HepG2 (cell line): ENCODE data around the gene EIF4H. TPM values are rescaled to one million over a fixed set of nuclear protein-coding genes. Genes with fewer than 3 reads are reported as not detected.

Experiments
- AHR ChIP-seq: IDR thresholded peaks from 2 replicates; pipeline ENCODE4 v1.6.1; 2018; ENCODE audit warnings: missing genetic modification reagents, missing compliant biosample characterization
- ARNT ChIP-seq: fragments of 450-650 bp; IDR thresholded peaks from 2 replicates; pipeline ENCODE4 v1.6.1; 2017
- CREBL2 ChIP-seq: sonication (generic); formaldehyde crosslinking; IDR thresholded peaks from 2 replicates; pipeline ENCODE4 v1.8.1; 2023; ENCODE audit warnings: missing genetic modification reagents, mild to moderate bottlenecking, borderline replicate concordance
- EP300 ChIP-seq, 3 experiments: sonication (generic) in 1 of 3; formaldehyde crosslinking in 1 of 3; IDR thresholded peaks; 2 replicates each; pipeline versions ENCODE4 v1.5.1 to v1.6.1; 2011 to 2020; ENCODE audit warnings: low read depth in 2 of 3, low read length in 2 of 3, borderline replicate concordance in 1 of 3, improper control_type of control experiment in 1 of 3, mild to moderate bottlenecking in 1 of 3, missing genetic modification reagents in 1 of 3, moderate library complexity in 1 of 3
- GLI4 ChIP-seq: sonication (generic); formaldehyde crosslinking; IDR thresholded peaks from 2 replicates; pipeline ENCODE4 v1.5.1; 2020; ENCODE audit warnings: missing genetic modification reagents, mild to moderate bottlenecking, moderate library complexity, borderline replicate concordance
- HNF4A ChIP-seq: sonication (generic); formaldehyde crosslinking; IDR thresholded peaks from 2 replicates; pipeline ENCODE4 v1.4.0; 2020; ENCODE audit warnings: missing genetic modification reagents
- JUND ChIP-seq: sonication (generic); formaldehyde crosslinking; IDR thresholded peaks from 2 replicates; pipeline ENCODE4 v1.8.0; 2022; ENCODE audit warnings: mild to moderate bottlenecking, missing genetic modification reagents
- MXD1 ChIP-seq: sonication (generic); formaldehyde crosslinking; IDR thresholded peaks from 2 replicates; pipeline ENCODE4 v1.4.0; 2020; ENCODE audit warnings: mild to moderate bottlenecking, missing genetic modification reagents
- MXD4 ChIP-seq: IDR thresholded peaks from 2 replicates; pipeline ENCODE4 v1.6.1; 2016; ENCODE audit warnings: mild to moderate bottlenecking, missing biosample characterization, missing genetic modification reagents
- PCBP1 ChIP-seq: fragments of 200-400 bp; formaldehyde crosslinking; IDR thresholded peaks from 2 replicates; pipeline ENCODE4 v1.6.1; 2017; ENCODE audit warnings: mild to moderate bottlenecking, low read depth, low read length, borderline replicate concordance
- SRY ChIP-seq: sonication (generic); formaldehyde crosslinking; IDR thresholded peaks from 2 replicates; pipeline ENCODE4 v1.8.0; 2022; ENCODE audit warnings: mild to moderate bottlenecking, missing genetic modification reagents
- ZBTB2 ChIP-seq: sonication (generic); formaldehyde crosslinking; IDR thresholded peaks from 2 replicates; pipeline ENCODE4 v1.8.0; 2022; ENCODE audit warnings: low read depth, missing genetic modification reagents
- ZBTB26 ChIP-seq: IDR thresholded peaks from 2 replicates; pipeline ENCODE4 v1.6.1; 2016; ENCODE audit warnings: missing compliant biosample characterization, missing genetic modification reagents, borderline replicate concordance
- ZKSCAN1 ChIP-seq: fragments of 150-350 bp; IDR thresholded peaks from 2 replicates; pipeline ENCODE4 v1.6.1; 2014; ENCODE audit warnings: low read length
- ZNF607 ChIP-seq: sonication (generic); formaldehyde crosslinking; IDR thresholded peaks from 2 replicates; pipeline ENCODE4 v1.5.1; 2020; ENCODE audit warnings: missing genetic modification reagents, mild to moderate bottlenecking, borderline replicate concordance
- ZNF761 ChIP-seq: sonication (generic); formaldehyde crosslinking; conservative IDR thresholded peaks from 2 replicates; pipeline ENCODE4 v1.4.0; 2020; ENCODE audit warnings: mild to moderate bottlenecking, missing genetic modification reagents
- polyA plus RNA-seq, 8 experiments: library from polyadenylated mRNA; depleted of rRNA in 3 of 8; stranded (reverse) in 7 of 8; unstranded in 1 of 8; fragments of >200 nt; fragmentation: Illumina TruSeq in 4 of 8; extraction: Trizol in 4 of 8; gene quantifications; 2 replicates each; pipeline versions ENCODE4 v1.2.1 to v1.2.3, GENCODE V29; 2011 to 2016; ENCODE audit warnings: low read depth in 4 of 8, missing spikeins in 1 of 8, mixed read lengths in 1 of 8; ENCODE audit not compliant: insufficient read depth in 1 of 8
- total RNA-seq, 5 experiments: library from RNA; depleted of rRNA; stranded (reverse); fragments of >200 nt; fragmentation: Illumina TruSeq; extraction: Trizol; gene quantifications; 2 replicates each; pipeline ENCODE4 v1.2.3, GENCODE V29; 2016; ENCODE audit warnings: low read depth in 1 of 5

EIF4H gene
- total and polyA plus RNA-seq, 2 of the 13 experiments (the other 11 are each of a cell fraction or from before 2014, with no cell fraction given) = 232 to 321 TPM

GRCh38 chr7:74173866-74174605, at the start of gene EIF4H (continued):
- TF ChIP-seq CREBL2 (CRISPR knock-in tag) (peak; percentile 49; the same call in 1 of the 2 replicates), ZNF761 (CRISPR knock-in tag) (peak; percentile 26; the same call in 1 of the 2 replicates), ZKSCAN1 (no peak), MXD4 (CRISPR knock-in tag) (peak; percentile 95), JUND (CRISPR knock-in tag) (no peak), ZNF607 (CRISPR knock-in tag) (peak; percentile 52; the same call in 1 of the 2 replicates), AHR (CRISPR knock-in tag) (peak; percentile 76; the same call in 1 of the 2 replicates), MXD1 (CRISPR knock-in tag) (peak; percentile 94), PCBP1 (no peak), ZBTB2 (CRISPR knock-in tag) (peak; percentile 86), EP300 (IDR thresholded peaks at IDR 0.05; ENCODE audit: low read depth in 2 of 2, low read length in 2 of 2) (no peak), EP300 (CRISPR knock-in tag; IDR thresholded peaks at IDR 0.05; ENCODE audit: borderline replicate concordance) (no peak), ARNT (no peak), ZBTB26 (CRISPR knock-in tag) (0 out of 2 replicates have a peak, but pooled peaks have one; percentile 27), SRY (CRISPR knock-in tag) (peak; percentile 96), HNF4A (CRISPR knock-in tag) (peak; percentile 30; the same call in 1 of the 2 replicates), GLI4 (CRISPR knock-in tag) (no peak)
